ENCODE results near the gene LIN7B. TPM values are rescaled to one million over a fixed set of nuclear protein-coding genes. Genes with fewer than 3 reads are reported as not detected.

The LIN7B gene
- total and polyA plus RNA-seq, 2 of the 8 experiments (the other 6 are each of a cell fraction or from before 2014, with no cell fraction given): 4.1 to 4.2 TPM

DNA sequence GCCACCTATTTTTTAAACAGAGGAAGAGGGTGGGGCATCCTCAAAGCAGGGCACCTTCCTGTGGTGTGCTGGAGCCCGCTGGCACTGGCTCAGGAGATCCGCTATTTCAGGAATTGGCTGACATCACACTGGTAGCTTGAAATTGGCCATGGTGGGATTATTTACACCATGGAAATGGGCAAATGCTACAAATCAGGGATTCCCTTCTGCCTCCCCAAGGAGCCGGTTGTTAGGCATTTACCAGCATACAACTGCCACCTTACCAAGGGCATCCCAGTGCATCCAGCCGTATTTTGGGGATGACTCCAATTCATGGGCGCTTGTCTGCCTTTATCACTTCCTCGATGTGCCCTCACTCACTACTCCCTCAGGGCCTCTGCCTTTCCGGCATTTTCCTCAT lies 26.8 kb downstream of the LIN7B start:
- no peak overlapping the region for H3K56ac ChIP-seq (replicated peaks; ENCODE audit: insufficient read length, low read depth, low read length)
- H3K4me1 ChIP-seq (replicated peaks in 1 of 4; ENCODE audit: control insufficient read depth in 3 of 4, insufficient read depth in 4 of 4, low read length in 3 of 4): peaks cover 0 to 9% (median under 1%) of the 10 kb centered on the region in 4 experiments; a peak in 5 of 7 replicates
- H4K91ac ChIP-seq (replicated peaks; ENCODE audit: insufficient read length, low read length): no peak overlapping the region
- no peak overlapping the region for H3K4ac ChIP-seq (replicated peaks; ENCODE audit: insufficient read length, low read depth, low read length)
- no peak for FAIRE-seq
- no peak for TF ChIP-seq NANOG (IDR thresholded peaks at IDR 0.05; ENCODE audit: insufficient read depth, low read depth, low read length, poor library complexity, severe bottlenecking)
- no peak for TF ChIP-seq YY1 (IDR thresholded peaks at IDR 0.05; ENCODE audit: low read depth, low read length)
- no peak for TF ChIP-seq CHD1 (IDR thresholded peaks at IDR 0.05; ENCODE audit: low read depth, low read length)
- no peak for TF ChIP-seq E2F6 (IDR thresholded peaks at IDR 0.05)
- no peak for TF ChIP-seq CHD2 (IDR thresholded peaks at IDR 0.05; ENCODE audit: low read length)
- no peak for TF ChIP-seq BRCA1 (IDR thresholded peaks at IDR 0.05; ENCODE audit: low read depth, low read length)
- TF ChIP-seq SP1 (IDR thresholded peaks at IDR 0.05; ENCODE audit: low read depth, low read length): no peak
- TF ChIP-seq MAFK (IDR thresholded peaks at IDR 0.05; ENCODE audit: low read depth, low read length): no peak
- TF ChIP-seq BCL11A (IDR thresholded peaks at IDR 0.05; ENCODE audit: low read depth in 2 of 2, low read length in 2 of 2): no peak
- no peak for TF ChIP-seq RXRA (IDR thresholded peaks at IDR 0.05; ENCODE audit: insufficient read depth, low read depth, low read length)
- no peak for TF ChIP-seq HDAC6 (IDR thresholded peaks at IDR 0.05; ENCODE audit: low read depth, low read length)
- TF ChIP-seq TBP (IDR thresholded peaks at IDR 0.05; ENCODE audit: low read depth, low read length): no peak
- no peak for TF ChIP-seq SUZ12 (IDR thresholded peaks at IDR 0.05; ENCODE audit: low read length)
- TF ChIP-seq TCF12 (IDR thresholded peaks at IDR 0.05; ENCODE audit: low read depth, low read length): no peak
- no peak overlapping the region for H4K8ac ChIP-seq (ENCODE audit: extremely low read depth, insufficient read depth, low read length)
- no peak overlapping the region for H3K9ac ChIP-seq (replicated peaks in 1 of 4; ENCODE audit: extremely low read depth in 1 of 4, low read depth in 3 of 4, low read length in 3 of 4)
- H3K36me3 ChIP-seq (ENCODE audit: control insufficient read depth in 2 of 4, insufficient read depth in 4 of 4, low read length in 3 of 4): peaks cover 0 to 5% (median 0%) of the 10 kb centered on the region in 4 experiments; a peak in 2 of 8 replicates
- H3K79me1 ChIP-seq (ENCODE audit: low read depth, low read length): no peaks in the 10 kb centered on the region
- no peaks in the 10 kb centered on the region for H3K9me3 ChIP-seq (ENCODE audit: insufficient read depth in 2 of 2, low read depth in 1 of 2, low read length in 1 of 2)
- no peak for DNase-seq (ENCODE audit: low read depth in 1 of 2, low spot score in 2 of 2)
- no peak overlapping the region for H2BK15ac ChIP-seq (ENCODE audit: low read length)
- CTCF ChIA-PET (ENCODE audit: partially characterized antibody): interaction anchor here (1.2 to 6.4 kb wide), 6 partner anchors 9 to 69 kb away, joined by 3 to 99 read pairs (median 4); no protein-coding TSS in a partner anchor
- H3K18ac ChIP-seq (ENCODE audit: extremely low read depth, low read length): no peak overlapping the region
- no peak overlapping the region for H3K23ac ChIP-seq (ENCODE audit: insufficient read length)
- no peak overlapping the region for H2BK5ac ChIP-seq (ENCODE audit: low read depth, low read length)
- no peaks in the 10 kb centered on the region for H3K79me2 ChIP-seq (ENCODE audit: control insufficient read depth in 1 of 2, insufficient read depth in 2 of 2, low read length in 2 of 2)
- H2AK5ac ChIP-seq (ENCODE audit: low read depth, low read length): no peak overlapping the region
- no peak overlapping the region for H3K4me2 ChIP-seq (ENCODE audit: insufficient read depth in 1 of 2, low read depth in 2 of 2, low read length in 2 of 2)
- no peak overlapping the region for H3K4me3 ChIP-seq (ENCODE audit: extremely low read depth in 1 of 4, insufficient read depth in 2 of 4, low read depth in 3 of 4, low read length in 4 of 4)
- H4K5ac ChIP-seq (ENCODE audit: insufficient read length, low read depth, low read length): no peak overlapping the region
- no peak overlapping the region for H2AFZ ChIP-seq (ENCODE audit: low read length)
- H2BK12ac ChIP-seq (ENCODE audit: low read depth, low read length): no peak overlapping the region
- H3K23me2 ChIP-seq (ENCODE audit: low read depth, low read length): peaks cover 6% of the 10 kb centered on the region; the same call in 1 of the 2 replicates
- WGBS, 2 experiments (ENCODE audit: extremely low coverage in 1 of 2, insufficient coverage in 1 of 2, insufficient read length in 1 of 2, insufficient replicate concordance in 2 of 2, low coverage in 1 of 2, low lambda C conversion rate in 2 of 2, missing lambda C conversion rate in 1 of 2): 81% methylated on average over 7 of the region's 7 CpGs; no CpG with 5 or more reads in 1 of the 2 experiments
- H2BK20ac ChIP-seq (ENCODE audit: low read length): no peak overlapping the region
- no peak overlapping the region for H3K14ac ChIP-seq (ENCODE audit: insufficient read length)
- no peaks in the 10 kb centered on the region for H3K27me3 ChIP-seq (replicated peaks in 1 of 4; ENCODE audit: control insufficient read depth in 3 of 4, extremely low read depth in 1 of 4, insufficient read depth in 3 of 4, low read length in 3 of 4)
- H3K27ac ChIP-seq (ENCODE audit: low read depth, low read length): no peak overlapping the region
- no peak overlapping the region for H2BK120ac ChIP-seq (replicated peaks; ENCODE audit: low read depth, low read length)
- POLR2A ChIA-PET (ENCODE audit: partially characterized antibody): interaction anchor here (0.9 to 1.0 kb wide), 3 partner anchors 10 to 49 kb away, joined by 3 to 4 read pairs (median 3); no protein-coding TSS in a partner anchor
- peaks cover 0 to 4% of the 10 kb centered on the region in 2 experiments for H4K20me1 ChIP-seq (replicated peaks in 1 of 2; ENCODE audit: control insufficient read depth in 1 of 2, insufficient read depth in 2 of 2, low read length in 2 of 2)
